Smooth muscle cell (in vitro differentiated cells): ENCODE data around the gene PRDX5. TPM values are rescaled to one million over a fixed set of nuclear protein-coding genes. Genes with fewer than 3 reads are reported as not detected.

ENCODE experiments used
- DNase-seq: peaks from one replicate; lab custom pipeline; 2025; ENCODE audit not compliant: unreplicated experiment; lab: John Stamatoyannopoulos, UW
- H2AFZ ChIP-seq: fragments of 200-600 bp; sonication (generic); 2 replicates; pipeline ENCODE4 v1.6.0; 2016; ENCODE audit warnings: antibody characterized with exemption, low read depth, mild to moderate bottlenecking
- H3F3A ChIP-seq: fragments of 200-600 bp; sonication (generic); 2 replicates; pipeline ENCODE4 v1.6.0; 2017; ENCODE audit warnings: antibody characterized with exemption, low read depth
- H3K27ac ChIP-seq: fragments of 200-600 bp; sonication (generic); 2 replicates; pipeline ENCODE4 v1.5.1; 2016; ENCODE audit warnings: low read depth, mild to moderate bottlenecking
- H3K27me3 ChIP-seq: fragments of 200-600 bp; sonication (generic); 2 replicates; pipeline ENCODE4 v1.6.1; 2016; ENCODE audit warnings: low read depth, mild to moderate bottlenecking
- H3K36me3 ChIP-seq: fragments of 200-600 bp; sonication (generic); 2 replicates; pipeline ENCODE4 v1.5.1; 2016; ENCODE audit warnings: low read depth
- H3K4me1 ChIP-seq: fragments of 200-600 bp; sonication (generic); 2 replicates; pipeline ENCODE4 v1.5.1; 2016; ENCODE audit warnings: low read depth
- H3K4me2 ChIP-seq: fragments of 200-600 bp; sonication (generic); 2 replicates; pipeline ENCODE4 v1.6.0; 2016; ENCODE audit warnings: mild to moderate bottlenecking
- H3K4me3 ChIP-seq: fragments of 200-600 bp; sonication (generic); 2 replicates; pipeline ENCODE4 v1.5.1; 2016; ENCODE audit warnings: mild to moderate bottlenecking
- H3K79me2 ChIP-seq: fragments of 200-600 bp; sonication (generic); 2 replicates; pipeline ENCODE4 v1.6.0; 2016; ENCODE audit warnings: low read depth, mild to moderate bottlenecking
- H3K9ac ChIP-seq: fragments of 200-600 bp; sonication (generic); 2 replicates; pipeline ENCODE4 v1.6.0; 2016; ENCODE audit warnings: low read depth
- H3K9me3 ChIP-seq: fragments of 200-600 bp; sonication (generic); replicated peaks from 2 replicates; pipeline ENCODE4 v1.5.1; 2016; ENCODE audit warnings: low read depth
- H4K20me1 ChIP-seq: fragments of 200-600 bp; sonication (generic); 2 replicates; pipeline ENCODE4 v1.6.0; 2016; ENCODE audit warnings: low read depth
- WGBS: methylation state at CpG from one replicate; pipeline ENCODE4 v1.1.7; 2016; ENCODE audit warnings: low lambda C conversion rate; 5-methylcytosine and 5-hydroxymethylcytosine counted together
- polyA plus RNA-seq: library from polyadenylated mRNA; unstranded; fragments of >200 nt; fragmentation: Nextera tagmentation; extraction: Ambion mirVana; gene quantifications from 2 replicates; pipeline ENCODE4 v1.2.1, GENCODE V29; 2016
- total RNA-seq: library from RNA; depleted of rRNA; stranded (reverse); fragments of >200 nt; gene quantifications from 2 replicates; pipeline ENCODE4 v1.2.3, GENCODE V29; 2014
- TF ChIP-seq, protein P1 (sequence below): fragments of 200-600 bp; sonication (generic); IDR thresholded peaks from 2 replicates; pipeline ENCODE4 v1.5.1; 2017; ENCODE audit warnings: borderline replicate concordance, mild to moderate bottlenecking, antibody characterized with exemption; ENCODE audit not compliant: insufficient read depth, poor library complexity, severe bottlenecking

Gene PRDX5
- total and polyA plus RNA-seq, 2 experiments from 2014 or later, result 169 to 474 TPM

DNA sequence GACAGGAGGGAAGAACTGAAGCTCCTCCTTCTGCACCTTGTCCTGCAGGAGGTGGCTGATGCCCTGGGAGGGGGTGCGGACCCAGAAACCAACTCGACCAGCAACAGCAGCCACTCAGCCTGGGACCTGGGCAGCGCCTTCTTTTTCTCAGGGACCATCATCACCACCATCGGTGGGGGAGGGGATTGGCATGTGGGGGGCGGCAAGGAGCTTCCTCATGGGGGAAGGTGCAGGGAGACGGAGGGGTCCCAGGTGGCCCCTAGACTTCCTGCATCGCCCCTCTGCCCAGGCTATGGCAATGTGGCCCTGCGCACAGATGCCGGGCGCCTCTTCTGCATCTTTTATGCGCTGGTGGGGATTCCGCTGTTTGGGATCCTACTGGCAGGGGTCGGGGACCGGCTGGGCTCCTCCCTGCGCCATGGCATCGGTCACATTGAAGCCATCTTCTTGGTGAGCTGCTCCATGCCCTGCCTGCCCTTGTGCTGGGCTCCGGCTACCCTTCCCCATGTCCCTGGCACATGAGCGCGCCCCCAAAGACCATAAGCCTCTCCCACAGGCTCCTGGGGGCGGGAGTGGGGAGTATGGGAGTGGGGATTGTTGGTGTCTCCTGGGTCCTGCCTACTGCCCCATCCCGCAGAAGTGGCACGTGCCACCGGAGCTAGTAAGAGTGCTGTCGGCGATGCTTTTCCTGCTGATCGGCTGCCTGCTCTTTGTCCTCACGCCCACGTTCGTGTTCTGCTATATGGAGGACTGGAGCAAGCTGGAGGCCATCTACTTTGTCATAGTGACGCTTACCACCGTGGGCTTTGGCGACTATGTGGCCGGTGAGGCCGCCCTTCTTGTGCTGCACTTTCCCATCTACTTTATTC, 20.9 kb upstream of the PRDX5 start:
- H3K9me3 ChIP-seq, result no peaks in the 10 kb centered on the region
- peaks cover 16% of the 10 kb centered on the region for H3K4me1 ChIP-seq
- H4K20me1 ChIP-seq, result peaks cover 11% of the 10 kb centered on the region
- no peak overlapping the region for H2AFZ ChIP-seq
- no peak for DNase-seq
- no peak overlapping the region for H3K27ac ChIP-seq
- no peaks in the 10 kb centered on the region for H3F3A ChIP-seq
- no peaks in the 10 kb centered on the region for H3K79me2 ChIP-seq
- TF ChIP-seq, protein P1, sequence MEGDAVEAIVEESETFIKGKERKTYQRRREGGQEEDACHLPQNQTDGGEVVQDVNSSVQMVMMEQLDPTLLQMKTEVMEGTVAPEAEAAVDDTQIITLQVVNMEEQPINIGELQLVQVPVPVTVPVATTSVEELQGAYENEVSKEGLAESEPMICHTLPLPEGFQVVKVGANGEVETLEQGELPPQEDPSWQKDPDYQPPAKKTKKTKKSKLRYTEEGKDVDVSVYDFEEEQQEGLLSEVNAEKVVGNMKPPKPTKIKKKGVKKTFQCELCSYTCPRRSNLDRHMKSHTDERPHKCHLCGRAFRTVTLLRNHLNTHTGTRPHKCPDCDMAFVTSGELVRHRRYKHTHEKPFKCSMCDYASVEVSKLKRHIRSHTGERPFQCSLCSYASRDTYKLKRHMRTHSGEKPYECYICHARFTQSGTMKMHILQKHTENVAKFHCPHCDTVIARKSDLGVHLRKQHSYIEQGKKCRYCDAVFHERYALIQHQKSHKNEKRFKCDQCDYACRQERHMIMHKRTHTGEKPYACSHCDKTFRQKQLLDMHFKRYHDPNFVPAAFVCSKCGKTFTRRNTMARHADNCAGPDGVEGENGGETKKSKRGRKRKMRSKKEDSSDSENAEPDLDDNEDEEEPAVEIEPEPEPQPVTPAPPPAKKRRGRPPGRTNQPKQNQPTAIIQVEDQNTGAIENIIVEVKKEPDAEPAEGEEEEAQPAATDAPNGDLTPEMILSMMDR, result no peak
- H3K27me3 ChIP-seq, result peaks cover 86% of the 10 kb centered on the region
- H3K4me3 ChIP-seq, result no peak overlapping the region
- 45% methylated on average over 34 of the region's 34 CpGs for WGBS
- H3K4me2 ChIP-seq, result no peak overlapping the region
- H3K9ac ChIP-seq, result no peak overlapping the region
- no peaks in the 10 kb centered on the region for H3K36me3 ChIP-seq

DNA sequence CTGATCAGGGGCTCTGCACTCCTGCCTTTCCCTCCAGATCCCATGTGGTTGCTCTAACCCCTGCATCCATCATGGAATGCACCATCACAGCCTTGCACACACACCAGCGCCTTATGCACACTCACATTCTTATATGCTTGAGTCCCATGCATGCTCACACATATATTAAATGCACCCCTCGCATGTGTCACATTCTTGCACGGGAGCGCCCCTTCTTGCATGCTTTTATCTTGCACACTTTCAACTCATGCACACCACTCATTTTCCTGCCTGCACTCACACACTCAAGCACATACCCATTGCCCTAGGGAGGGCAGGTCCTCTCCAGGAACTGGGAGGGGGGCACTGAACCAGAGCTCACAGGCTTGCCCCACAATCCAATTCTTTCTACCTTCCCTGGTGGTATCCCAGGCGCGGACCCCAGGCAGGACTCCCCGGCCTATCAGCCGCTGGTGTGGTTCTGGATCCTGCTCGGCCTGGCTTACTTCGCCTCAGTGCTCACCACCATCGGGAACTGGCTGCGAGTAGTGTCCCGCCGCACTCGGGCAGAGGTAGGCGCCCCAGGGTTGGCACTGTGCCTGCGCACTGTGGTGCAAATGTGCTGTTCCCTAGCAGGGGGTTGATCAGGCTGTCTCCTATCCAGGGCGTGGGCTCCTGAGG, 20.1 kb upstream of the PRDX5 start:
- Histone ChIP-seq H3K27me3 (peaks cover 79% of the 10 kb centered on the region), H3K9me3 (no peaks in the 10 kb centered on the region), H3K27ac (no peak overlapping the region), H3K36me3 (no peaks in the 10 kb centered on the region), H3K4me3 (no peak overlapping the region), H3F3A (no peaks in the 10 kb centered on the region), H4K20me1 (peaks cover 3% of the 10 kb centered on the region), H3K9ac (no peak overlapping the region), H2AFZ (no peak overlapping the region), H3K4me2 (no peak overlapping the region), H3K4me1 (peaks cover 12% of the 10 kb centered on the region), H3K79me2 (no peaks in the 10 kb centered on the region)
- WGBS, result 86% methylated on average over 18 of the region's 18 CpGs
- DNase-seq, result no peak
- TF ChIP-seq, protein P1, result no peak

DNA sequence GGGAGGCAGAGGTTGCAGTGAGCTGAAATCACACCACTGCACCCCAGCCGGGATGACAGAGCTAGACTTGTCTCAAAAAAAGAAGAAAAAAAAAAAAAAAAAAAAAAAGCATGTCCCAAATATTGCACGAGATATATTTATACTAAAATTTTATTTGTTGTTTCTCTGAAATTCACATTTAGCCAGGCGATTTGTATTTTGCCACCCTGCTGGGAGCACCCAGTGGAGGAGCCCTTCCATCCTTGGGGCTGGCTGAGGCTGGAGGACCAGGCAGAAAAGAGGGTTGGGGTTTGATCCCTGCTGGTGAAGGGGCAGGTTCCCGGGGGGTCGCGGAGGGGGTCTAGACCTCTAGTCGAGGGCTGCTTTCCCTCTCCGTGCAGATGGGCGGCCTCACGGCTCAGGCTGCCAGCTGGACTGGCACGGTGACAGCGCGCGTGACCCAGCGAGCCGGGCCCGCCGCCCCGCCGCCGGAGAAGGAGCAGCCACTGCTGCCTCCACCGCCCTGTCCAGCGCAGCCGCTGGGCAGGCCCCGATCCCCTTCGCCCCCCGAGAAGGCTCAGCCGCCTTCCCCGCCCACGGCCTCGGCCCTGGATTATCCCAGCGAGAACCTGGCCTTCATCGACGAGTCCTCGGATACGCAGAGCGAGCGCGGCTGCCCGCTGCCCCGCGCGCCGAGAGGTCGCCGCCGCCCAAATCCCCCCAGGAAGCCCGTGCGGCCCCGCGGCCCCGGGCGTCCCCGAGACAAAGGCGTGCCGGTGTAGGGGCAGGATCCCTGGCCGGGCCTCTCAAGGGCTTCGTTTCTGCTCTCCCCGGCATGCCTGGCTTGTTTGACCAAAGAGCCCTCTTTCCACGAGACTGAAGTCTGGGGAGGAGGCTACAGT, 18.7 kb upstream of the PRDX5 start:
- H3K79me2 ChIP-seq, result no peaks in the 10 kb centered on the region
- no peaks in the 10 kb centered on the region for H3K9me3 ChIP-seq
- no peaks in the 10 kb centered on the region for H4K20me1 ChIP-seq
- H3K9ac ChIP-seq, result no peak overlapping the region
- peaks cover 65% of the 10 kb centered on the region for H3K27me3 ChIP-seq
- peak overlapping the region; percentile 77 for H3K4me2 ChIP-seq
- no peaks in the 10 kb centered on the region for H3F3A ChIP-seq
- H2AFZ ChIP-seq, result no peak overlapping the region
- H3K36me3 ChIP-seq, result no peaks in the 10 kb centered on the region
- no peak overlapping the region for H3K27ac ChIP-seq
- DNase-seq, result no peak
- peaks cover 12% of the 10 kb centered on the region for H3K4me1 ChIP-seq
- H3K4me3 ChIP-seq, result peak overlapping the region; percentile 37
- WGBS, result 10% methylated on average over 37 of the region's 60 CpGs
- TF ChIP-seq, protein P1, result no peak
